ENCODE results near the gene SP1. TPM values are rescaled to one million over a fixed set of nuclear protein-coding genes. Genes with fewer than 3 reads are reported as not detected.
A peak's percentile ranks its signal among the peaks of the same experiment; 100 is the strongest.

SP1 gene
- total RNA-seq, 2 donors from 2014 or later: 60.1 to 84.5 TPM

DNA sequence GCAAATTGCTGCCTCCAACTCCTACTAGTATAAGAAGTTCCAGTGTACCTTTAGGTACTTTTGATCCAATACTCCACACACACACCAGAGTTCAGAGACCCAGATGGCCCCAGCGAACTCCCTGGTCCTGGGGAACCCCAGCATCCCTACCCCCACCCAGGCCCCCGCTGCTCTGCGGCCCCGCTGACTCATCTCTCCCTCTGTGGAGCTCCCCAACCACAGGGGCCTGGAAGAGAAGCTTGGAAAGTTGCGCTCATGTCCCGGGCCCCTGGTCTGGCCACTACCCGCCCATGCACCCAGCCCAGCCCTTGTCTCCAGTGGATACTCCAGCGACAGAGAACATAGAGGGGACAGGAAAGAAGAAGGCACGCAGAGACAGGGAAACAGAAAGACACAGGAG, 39.6 kb upstream of the SP1 start:
- Histone ChIP-seq H3K4me3 (no peak overlapping the region), H3K27ac (no peak overlapping the region), H3K9me3 (no peaks in the 10 kb centered on the region), H3K4me1 (replicated peaks) (no peaks in the 10 kb centered on the region), H3K36me3 (no peaks in the 10 kb centered on the region), H3K27me3 (replicated peaks; ENCODE audit: insufficient read depth) (peaks cover 10% of the 10 kb centered on the region)
- 86% methylated on average over 9 of the region's 9 CpGs for WGBS
- TF ChIP-seq, protein P1, sequence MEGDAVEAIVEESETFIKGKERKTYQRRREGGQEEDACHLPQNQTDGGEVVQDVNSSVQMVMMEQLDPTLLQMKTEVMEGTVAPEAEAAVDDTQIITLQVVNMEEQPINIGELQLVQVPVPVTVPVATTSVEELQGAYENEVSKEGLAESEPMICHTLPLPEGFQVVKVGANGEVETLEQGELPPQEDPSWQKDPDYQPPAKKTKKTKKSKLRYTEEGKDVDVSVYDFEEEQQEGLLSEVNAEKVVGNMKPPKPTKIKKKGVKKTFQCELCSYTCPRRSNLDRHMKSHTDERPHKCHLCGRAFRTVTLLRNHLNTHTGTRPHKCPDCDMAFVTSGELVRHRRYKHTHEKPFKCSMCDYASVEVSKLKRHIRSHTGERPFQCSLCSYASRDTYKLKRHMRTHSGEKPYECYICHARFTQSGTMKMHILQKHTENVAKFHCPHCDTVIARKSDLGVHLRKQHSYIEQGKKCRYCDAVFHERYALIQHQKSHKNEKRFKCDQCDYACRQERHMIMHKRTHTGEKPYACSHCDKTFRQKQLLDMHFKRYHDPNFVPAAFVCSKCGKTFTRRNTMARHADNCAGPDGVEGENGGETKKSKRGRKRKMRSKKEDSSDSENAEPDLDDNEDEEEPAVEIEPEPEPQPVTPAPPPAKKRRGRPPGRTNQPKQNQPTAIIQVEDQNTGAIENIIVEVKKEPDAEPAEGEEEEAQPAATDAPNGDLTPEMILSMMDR (IDR thresholded peaks at IDR 0.05): no peak
- no peak for TF ChIP-seq POLR2AphosphoS5 (IDR thresholded peaks at IDR 0.05)
- TF ChIP-seq POLR2A (IDR thresholded peaks at IDR 0.05): no peak
- no peak for DNase-seq (ENCODE audit: low spot score)
- intact Hi-C loops (cut with DNase I): no loop called here

DNA sequence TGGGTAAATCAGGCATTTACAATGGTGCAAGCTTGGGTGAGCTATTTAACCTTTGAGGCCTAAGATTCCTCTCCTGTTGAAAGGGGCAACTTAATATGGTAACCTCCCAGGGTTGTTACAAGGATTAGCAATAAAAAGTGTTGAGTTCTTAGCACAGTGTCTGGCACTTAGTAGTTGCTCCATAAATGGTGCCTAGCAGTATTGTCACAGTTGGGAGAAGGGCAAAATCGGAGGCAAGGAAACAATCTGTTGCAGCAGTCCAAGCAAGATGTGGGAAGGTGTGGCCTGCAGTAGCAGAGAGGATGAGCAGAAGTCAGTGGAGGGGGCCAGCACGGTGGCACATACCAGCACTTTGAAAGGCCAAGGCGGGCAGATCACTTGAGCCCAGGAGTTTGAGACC, 36.5 kb upstream of the SP1 start:
- H3K4me1 ChIP-seq (replicated peaks): no peaks in the 10 kb centered on the region
- H3K36me3 ChIP-seq: no peaks in the 10 kb centered on the region
- no peak overlapping the region for H3K27ac ChIP-seq
- no peak for DNase-seq (ENCODE audit: low spot score)
- peaks cover 4% of the 10 kb centered on the region for H3K27me3 ChIP-seq (replicated peaks; ENCODE audit: insufficient read depth)
- TF ChIP-seq POLR2A (IDR thresholded peaks at IDR 0.05) (no peak), POLR2AphosphoS5 (IDR thresholded peaks at IDR 0.05) (no peak)
- TF ChIP-seq, protein P1 (IDR thresholded peaks at IDR 0.05): no peak
- no peaks in the 10 kb centered on the region for H3K9me3 ChIP-seq
- H3K4me3 ChIP-seq: no peak overlapping the region
- intact Hi-C loops (cut with DNase I): no loop called here
- 50% methylated on average over 3 of the region's 3 CpGs for WGBS

DNA sequence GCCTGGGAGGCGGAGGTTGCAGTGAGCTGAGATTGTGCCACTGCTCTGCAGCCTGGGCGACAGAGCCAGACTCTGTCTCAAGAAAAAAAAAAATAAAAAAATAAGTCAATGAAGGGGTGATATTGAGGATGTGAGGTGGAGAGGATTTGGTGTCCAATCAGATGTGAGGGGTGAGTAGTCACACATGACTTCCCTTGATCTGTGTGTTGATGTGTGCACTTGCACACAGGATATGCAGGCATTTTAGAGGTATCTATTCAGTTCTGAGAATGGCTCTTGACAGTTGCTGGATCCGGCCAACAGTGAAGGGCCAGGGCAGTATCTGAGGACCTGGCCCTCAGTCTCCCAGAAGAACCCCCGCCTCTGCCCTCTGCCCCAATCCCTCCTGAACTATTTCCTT, 36.0 kb upstream of the SP1 start:
- H3K27me3 ChIP-seq (replicated peaks; ENCODE audit: insufficient read depth): peaks cover 2% of the 10 kb centered on the region
- DNase-seq (ENCODE audit: low spot score): no peak
- no peaks in the 10 kb centered on the region for H3K36me3 ChIP-seq
- H3K4me1 ChIP-seq (replicated peaks): no peaks in the 10 kb centered on the region
- no peak overlapping the region for H3K27ac ChIP-seq
- 95% methylated on average over 4 of the region's 4 CpGs for WGBS
- intact Hi-C loops (cut with DNase I): no loop called here
- no peak for TF ChIP-seq POLR2AphosphoS5 (IDR thresholded peaks at IDR 0.05)
- TF ChIP-seq POLR2A (IDR thresholded peaks at IDR 0.05): no peak
- TF ChIP-seq, protein P1 (IDR thresholded peaks at IDR 0.05): no peak
- H3K9me3 ChIP-seq: no peaks in the 10 kb centered on the region
- no peak overlapping the region for H3K4me3 ChIP-seq

DNA sequence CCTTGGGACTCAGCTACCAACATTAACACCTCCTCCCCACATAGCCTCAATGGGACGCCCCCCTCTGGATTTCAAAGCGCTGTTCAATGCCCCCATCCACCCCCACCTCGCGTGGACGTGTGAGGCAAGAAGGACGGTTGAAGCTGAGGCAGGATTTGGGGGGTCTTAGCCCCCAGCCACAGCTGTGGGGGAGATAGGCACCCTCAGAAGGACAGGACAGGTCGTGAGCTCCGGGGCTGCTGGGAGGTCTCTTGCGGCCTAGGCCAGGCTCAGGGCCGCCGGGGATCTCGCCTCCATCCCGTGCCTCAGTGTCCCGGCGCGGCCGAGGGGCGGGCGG, 35.5 kb upstream of the SP1 start:
- Histone ChIP-seq H3K4me1 (replicated peaks) (no peaks in the 10 kb centered on the region), H3K36me3 (no peaks in the 10 kb centered on the region), H3K9me3 (no peaks in the 10 kb centered on the region), H3K4me3 (peak overlapping the region; percentile 45 to 63), H3K27me3 (replicated peaks; ENCODE audit: insufficient read depth) (no peaks in the 10 kb centered on the region), H3K27ac (peak overlapping the region in 1 of 2 donors; percentile 78)
- DNase-seq (ENCODE audit: low spot score): no peak
- WGBS: 8% methylated on average over 6 of the region's 19 CpGs
- intact Hi-C loops (cut with DNase I): no loop called here
- TF ChIP-seq POLR2AphosphoS5 (IDR thresholded peaks at IDR 0.05) (no peak), POLR2A (IDR thresholded peaks at IDR 0.05) (no peak)
- TF ChIP-seq, protein P1 (IDR thresholded peaks at IDR 0.05): no peak

DNA sequence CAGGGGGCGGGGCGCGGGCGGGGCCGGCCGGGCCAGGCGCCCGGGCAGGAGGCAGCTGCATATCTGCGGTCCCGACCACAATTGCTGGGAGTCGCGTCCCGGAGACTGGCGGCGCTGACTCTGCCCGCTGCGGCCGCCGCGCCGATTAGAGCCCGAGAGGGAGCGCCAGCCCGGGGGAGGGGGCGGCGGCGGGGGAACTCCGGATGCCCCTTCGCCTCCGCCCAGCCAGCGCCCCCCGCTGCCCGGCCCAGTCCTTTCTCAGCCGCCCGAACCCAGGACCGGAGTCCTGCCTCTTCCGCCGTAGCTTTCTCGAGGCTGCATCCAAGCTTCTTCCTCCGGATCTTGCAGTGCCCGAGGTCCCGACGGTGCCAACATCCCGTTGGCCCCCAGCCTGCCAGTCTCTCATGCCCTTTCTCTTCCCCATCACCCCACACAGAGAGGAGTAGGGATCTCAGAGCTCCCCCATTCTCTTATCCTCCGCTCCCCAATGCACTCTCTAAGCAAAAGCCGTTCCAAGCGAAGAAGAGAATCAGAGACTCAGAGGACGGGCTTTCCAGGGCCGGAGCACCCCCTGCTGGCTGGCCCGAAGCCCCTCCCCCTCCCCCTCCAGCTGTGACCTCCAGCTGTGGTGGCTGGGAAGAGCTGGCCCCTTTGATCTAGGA, 35.0 kb upstream of the SP1 start:
- WGBS: under 1% methylated on average over 17 of the region's 50 CpGs
- DNase-seq (ENCODE audit: low spot score): peak; percentile 58
- intact Hi-C loops (cut with DNase I): loop anchor here (1.0 kb wide), 1 partner anchor 21 kb away; no protein-coding TSS in a partner anchor

More for the DNA sequence above, 35.0 kb upstream of the SP1 start:
- no peaks in the 10 kb centered on the region for H3K9me3 ChIP-seq
- TF ChIP-seq POLR2A (IDR thresholded peaks at IDR 0.05) (peak; percentile 35), POLR2AphosphoS5 (IDR thresholded peaks at IDR 0.05) (peak; percentile 39)
- TF ChIP-seq, protein P1 (IDR thresholded peaks at IDR 0.05): peak; percentile 37 to 77 (median 70)
- peak overlapping the region; percentile 73 to 78 for H3K27ac ChIP-seq
- peak overlapping the region; percentile 45 to 63 for H3K4me3 ChIP-seq
- no peaks in the 10 kb centered on the region for H3K27me3 ChIP-seq (replicated peaks; ENCODE audit: insufficient read depth)
- no peaks in the 10 kb centered on the region for H3K4me1 ChIP-seq (replicated peaks)
- H3K36me3 ChIP-seq: no peaks in the 10 kb centered on the region

All from prostate gland (tissue), 2 donors.